Measurements from ENCODE around the gene MYOM1.
"Not testable (repeated sequence)": the region's sequence is repeated elsewhere in the genome, so short reads cannot be mapped to it uniquely, and the experiment has no call there.

The MYOM1 gene

DNA sequence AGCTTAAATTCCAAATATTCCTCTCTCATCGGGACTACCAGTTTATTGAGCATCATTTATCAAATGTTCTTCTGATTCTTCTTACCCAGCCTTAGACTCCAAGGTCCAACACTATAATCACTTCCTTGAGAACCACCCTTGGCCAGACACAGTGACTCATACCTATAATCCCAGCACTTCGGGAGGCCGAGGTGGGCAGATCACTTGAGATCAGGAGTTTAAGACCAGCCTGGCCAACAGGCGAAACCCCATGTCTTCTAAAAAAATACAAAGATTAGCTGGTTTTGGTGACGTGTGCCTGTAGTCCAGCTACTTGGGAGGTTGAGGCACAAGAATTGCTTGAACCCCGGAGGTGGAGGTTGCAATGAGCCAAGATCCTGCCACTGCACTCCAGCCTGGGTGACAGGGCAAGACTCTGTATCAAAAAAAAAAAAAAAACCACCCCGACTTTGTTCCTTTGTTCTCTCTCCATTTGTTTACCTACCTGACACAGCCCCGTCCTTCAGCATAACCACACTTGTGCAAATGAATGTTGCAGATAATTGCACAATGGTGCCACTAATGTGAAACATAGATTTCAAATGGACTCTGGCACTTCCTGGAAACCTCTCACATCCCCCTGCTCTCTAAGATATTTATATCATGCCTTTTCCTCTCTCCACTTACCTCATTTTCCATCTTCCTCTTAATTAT, 167.9 kb downstream of the MYOM1 start:
- no peak for DNase-seq

DNA sequence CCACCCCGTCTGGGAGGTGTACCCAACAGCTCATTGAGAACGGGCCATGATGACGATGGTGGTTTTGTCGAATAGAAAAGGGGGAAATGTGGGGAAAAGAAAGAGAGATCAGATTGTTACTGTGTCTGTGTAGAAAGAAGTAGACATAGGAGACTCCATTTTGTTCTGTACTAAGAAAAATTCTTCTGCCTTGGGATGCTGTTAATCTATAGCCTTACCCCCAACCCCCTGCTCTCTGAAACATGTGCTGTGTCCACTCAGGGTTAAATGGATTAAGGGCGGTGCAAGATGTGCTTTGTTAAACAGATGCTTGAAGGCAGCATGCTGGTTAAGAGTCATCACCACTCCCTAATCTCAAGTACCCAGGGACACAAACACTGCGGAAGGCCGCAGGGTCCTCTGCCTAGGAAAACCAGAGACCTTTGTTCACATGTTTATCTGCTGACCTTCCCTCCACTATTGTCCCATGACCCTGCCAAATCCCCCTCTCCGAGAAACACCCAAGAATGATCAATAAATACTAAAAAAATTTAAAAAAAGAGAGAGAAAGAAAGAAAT, 169.8 kb downstream of the MYOM1 start:
- not testable (repeated sequence) for DNase-seq

DNA sequence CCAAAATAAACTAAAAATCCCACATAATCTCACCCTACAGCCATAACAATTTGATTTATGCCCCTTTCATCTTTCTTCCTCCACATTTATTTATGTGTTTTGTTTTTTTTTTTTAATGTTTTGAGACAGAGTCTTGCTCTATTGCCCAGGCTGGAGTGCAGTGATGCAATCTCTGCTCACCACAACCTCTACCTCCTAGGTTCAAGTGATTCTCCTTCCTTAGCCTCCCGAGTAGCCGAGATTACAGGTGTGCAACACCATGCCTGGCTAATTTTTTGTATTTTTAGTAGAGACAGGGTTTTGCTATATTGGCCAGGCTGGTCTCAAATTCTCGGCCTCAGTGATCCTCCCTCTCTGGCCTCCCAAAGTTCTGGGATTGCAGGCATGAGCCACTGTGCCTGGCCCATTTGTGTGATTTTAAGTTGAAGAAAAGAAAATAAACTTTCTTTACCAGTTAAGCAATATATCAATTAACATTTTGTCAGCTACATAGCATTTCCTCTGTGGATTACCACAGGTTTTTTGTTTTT, 170.9 kb downstream of the MYOM1 start:
- DNase-seq, result no peak

DNA sequence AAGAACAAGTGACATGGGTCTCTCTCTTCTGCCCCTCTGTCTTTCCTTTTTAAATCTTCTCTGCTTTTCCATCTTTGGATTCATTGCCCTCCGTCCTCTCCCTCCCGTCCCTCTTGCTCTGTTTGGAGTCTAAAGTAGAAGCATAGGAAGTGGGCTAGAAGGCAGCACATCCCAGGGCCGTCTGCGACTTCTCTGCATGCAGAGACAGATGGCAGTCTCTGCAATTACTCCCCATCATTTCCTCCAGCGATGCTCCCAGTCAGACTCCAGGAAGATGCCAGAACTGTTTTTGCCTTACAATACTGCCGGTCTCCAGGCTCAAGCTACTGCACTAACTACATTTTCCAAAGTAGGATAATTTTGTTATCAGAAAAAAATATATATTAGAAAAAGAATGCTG, 171.6 kb downstream of the MYOM1 start:
- no peak for DNase-seq

DNA sequence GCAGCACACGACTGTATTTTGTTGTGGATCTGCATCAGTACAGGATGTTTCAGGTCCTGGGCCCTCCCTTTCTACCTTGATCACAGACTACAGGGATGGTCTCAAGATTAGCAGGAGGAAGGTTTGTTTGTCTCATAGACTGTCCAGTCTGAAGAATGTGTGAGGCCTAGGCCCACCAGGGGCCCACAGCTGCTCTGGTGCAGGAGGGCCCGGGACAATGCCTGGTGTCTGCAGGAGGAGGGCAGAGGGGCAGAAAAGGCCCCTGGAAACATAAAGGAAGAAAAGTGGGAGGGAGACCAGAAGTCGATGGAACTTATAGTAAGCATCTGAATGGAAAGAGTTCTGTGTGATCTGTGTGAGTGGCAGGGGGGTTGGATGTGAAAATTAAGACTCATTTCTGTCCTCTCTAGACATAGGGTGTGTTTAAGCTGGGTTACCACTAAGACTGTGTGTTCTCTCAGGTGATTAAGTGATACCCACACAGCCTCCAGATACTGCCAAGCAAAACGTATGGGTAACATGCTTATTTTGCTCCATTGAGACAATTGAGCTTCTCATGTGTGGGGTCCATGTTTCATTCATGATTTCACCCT, 173.5 kb downstream of the MYOM1 start:
- DNase-seq, result no peak

DNA sequence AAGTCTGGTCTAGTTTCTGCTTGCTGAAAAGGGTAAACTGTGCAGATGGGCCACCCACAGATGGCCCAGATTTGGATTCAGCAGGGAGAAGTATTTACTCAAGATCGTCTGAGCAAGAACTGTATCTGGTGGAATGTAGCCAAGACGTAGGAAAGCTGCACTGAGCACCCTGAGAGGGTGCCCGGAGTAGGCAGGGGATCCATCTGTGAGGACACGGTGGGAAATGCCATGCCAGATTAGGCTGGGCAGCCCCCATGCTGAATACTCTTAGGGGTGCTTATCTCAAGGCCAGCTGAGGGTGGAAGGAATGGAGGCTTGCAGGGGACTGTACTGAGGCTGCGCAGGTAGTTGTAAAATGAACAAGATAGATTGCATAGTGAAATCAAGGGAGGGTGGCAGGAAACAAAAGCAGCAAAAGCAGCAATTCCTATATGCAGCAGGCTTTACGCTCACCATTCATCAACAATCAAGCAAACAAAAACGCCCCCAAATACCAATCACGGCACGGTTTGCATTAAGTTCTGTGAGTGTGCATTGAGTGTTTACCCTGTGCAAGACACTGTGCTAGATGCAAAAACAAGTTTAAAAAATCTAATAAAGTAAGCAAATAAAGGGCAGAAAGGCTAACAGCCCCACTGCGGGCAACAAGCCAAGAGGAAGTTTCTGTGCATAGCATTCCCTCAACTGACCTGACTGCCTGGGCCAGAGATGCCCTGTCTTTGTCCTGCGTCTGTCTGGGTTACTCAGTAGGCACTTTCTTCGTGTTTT, 174.7 kb downstream of the MYOM1 start:
- no peak for DNase-seq

DNA sequence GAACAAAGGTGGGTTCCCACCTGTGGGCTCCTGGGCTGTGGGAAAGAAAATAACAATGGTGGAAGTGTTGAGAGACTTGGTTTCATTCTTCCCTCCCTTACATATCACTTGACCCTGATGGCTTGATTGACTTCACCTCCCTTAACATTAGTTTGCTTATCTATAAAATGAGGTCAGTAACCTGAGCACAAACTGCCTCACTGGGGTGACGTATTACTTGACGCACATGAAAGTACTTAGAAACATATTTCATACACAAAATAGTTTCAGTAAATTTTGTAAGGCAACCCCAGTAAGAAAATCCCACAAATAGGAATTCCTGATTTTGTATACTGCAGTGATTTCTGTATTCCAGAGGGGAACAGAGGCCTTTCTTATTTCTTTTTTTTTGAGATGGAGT, 177.4 kb downstream of the MYOM1 start:
- no peak for DNase-seq

DNA sequence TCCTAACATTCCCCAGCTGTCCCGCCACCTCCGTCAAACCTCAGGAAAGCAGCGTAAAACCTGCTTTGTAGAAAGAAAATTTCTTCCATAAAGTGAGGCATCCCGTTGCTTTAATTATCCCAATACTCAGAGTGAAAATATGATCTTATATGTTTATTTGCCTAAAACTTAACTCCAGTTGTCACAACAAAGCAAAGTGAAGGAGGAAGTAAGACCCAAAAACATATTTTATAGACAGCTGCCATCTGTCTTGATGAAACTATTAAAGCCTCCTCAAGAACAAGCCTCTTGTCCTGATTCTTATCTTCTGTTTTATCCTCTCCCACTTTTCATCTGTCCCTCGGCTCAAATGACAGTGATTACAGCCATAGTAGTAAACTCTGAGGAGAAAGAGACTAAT, 177.9 kb downstream of the MYOM1 start:
- DNase-seq, result no peak

DNA sequence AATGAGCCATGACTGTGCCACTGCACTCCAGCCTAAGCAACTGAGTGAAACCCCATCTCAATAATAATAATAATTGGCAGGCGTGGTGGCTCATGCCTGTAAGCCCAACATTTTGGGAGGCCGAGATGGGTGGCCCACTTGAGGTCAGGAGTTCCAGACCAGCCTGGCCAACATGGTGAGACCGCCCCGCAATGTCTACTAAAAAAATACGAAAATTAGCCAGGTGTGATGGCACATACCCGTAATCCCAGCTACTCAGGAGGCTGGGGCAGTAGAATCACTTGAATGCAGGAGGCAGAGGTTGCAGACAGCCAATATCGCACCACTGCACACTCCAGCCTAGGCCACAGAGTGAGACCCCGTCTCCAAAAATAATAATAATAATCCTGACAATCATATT, 178.9 kb downstream of the MYOM1 start:
- DNase-seq, result no peak

DNA sequence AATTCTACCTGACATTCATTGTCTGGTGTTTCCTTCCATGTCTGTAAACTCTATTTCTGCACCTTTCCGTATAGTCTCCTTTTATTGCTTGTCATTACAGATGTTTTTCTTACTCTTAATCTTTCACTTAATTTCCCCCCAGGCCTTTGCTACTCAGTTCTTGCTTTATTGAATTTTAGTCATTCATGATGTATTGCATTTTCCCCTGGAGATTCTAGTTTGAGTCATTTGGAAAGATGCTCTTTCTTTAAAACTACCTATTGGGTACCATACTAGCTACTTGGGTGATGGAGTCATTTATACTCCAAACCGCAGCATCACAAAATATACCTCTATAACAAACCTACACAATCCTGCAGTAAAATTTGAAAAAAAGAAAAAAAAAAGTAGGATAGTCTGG, 179.6 kb downstream of the MYOM1 start:
- DNase-seq, result no peak

DNA sequence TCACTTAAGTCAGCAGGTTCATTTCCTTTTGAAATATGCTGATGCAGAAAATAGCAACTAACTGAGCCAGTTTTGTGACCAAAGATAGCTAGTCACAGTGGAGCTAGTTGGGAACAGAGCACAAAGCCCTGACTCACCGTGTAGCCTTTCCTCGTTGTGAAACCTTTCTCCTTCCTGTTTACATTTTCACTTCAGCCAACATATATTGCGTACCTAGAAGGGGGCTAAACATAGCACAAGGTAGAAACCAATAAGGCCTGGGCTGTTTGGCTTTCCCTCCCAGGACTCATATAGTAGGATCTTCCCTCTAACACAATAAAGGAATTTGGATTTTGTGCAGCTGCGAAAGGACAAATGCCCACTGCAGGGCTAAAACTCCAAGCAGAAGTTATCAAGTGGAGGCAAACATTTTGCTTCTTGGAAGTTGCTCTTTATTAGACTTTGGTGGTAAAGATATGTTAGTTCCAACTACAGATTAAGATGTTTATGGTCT, 182.3 kb downstream of the MYOM1 start:
- no peak for DNase-seq

DNA sequence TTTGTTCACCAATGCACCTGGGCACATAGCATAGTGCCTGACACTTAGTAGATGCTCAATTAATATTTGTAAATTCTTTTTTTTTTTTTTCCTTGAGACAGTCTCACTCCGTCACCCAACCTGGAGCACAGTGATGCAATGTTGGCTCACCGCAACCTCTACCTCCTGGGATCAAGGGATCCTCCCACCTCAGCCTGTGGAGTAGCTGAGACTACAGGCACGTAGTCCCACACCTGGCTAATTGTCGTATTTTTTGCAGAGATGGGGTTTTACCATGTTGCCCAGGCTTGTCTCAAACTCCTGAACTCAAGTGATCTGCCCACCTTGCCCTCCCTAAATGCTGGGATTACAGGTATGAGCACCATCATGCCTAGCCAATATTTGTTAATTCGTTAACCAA, 183.7 kb downstream of the MYOM1 start:
- no peak for DNase-seq

DNA sequence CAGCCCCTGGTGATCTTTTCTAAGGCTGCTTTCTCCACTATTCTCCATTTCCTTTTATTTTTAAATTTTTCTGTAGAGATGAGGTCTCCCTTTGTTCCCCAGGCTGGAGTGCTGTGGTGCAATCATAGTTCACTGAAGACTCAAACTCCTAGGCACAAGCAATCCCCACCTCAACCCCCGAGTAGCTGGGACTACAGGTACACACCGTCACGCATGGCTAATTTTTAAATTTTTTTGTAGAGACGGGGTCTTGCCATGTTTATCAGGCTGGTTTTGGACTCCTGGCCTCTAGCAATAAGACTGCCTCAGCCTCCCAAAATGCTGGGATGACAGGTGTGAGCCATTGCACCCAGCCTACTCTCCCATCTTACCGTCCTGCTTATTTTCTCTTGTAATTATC, 184.1 kb downstream of the MYOM1 start:
- DNase-seq, result no peak

DNA sequence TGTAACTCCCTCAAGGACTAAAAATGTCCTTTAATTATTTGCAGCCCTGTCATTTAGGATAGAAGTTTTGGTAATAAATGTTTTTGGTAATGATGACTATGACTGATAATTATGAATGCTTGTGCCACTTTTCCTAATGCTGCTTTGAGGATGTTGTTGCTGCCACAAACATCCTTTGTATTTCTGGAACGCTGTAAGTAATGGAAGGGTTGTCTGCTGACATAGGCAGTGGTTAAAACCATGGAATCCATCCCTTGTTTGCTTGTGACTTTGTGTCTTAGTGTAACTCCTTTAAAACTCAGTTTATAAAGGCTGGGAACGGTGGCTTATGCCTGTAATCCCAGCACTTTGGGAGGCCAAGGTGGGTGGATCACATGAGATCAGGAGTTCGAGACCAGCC, 187.0 kb downstream of the MYOM1 start:
- no peak for DNase-seq

DNA sequence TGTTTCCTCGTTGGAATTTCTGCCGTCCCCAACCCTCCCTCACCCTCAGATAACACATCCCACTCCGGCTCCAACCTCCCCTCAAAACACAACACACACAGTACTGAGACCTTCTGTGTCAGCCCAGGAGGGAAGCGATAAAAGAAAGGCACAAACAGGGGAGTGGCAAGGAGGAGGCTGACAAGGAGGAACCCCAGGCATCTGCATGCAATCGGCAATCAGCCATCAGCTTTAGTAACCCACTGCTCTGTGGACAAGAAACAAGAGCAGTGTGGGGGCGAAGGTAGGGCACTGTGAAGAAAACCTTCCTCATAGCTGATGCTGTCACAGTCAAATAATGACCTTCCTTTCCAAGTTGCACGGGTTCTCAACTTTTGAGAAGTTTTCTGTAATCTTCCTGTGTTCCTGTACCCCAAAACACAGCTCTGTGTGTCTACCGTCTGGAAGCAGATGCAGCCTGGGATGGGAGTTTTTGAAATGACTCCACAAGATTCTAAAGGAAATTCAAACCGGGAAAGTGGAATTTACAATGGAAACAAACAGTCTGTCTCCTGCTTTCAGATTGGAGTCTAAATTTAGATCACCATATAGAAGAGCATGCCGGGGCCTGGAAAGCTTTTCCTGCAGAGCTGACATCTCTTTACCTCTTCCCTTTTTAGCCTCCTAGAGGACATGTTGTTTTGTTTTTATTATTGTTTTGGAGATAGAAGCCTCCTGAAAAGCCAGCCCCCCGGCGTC, 190.4 kb downstream of the MYOM1 start:
- DNase-seq, result no peak

DNA sequence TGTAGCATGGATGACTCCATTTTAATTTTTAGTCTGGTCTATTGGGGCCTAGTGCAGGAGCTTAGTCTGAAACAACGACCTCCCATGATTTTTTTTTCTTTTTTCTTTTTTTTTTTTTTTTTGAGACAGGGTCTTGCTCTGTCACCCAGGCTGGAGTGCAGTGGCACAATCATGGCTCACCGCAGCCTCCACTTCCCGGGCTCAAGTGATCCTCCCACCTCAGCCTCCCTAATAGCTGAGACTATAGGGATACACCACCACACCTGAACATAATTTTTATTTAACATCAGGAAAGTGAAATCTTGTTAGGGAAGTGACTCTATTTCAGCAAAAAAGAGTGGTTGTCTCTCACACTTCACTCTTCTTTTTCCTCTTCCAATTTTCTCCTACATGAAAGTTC, 191.7 kb downstream of the MYOM1 start:
- DNase-seq, result not testable (repeated sequence)

DNA sequence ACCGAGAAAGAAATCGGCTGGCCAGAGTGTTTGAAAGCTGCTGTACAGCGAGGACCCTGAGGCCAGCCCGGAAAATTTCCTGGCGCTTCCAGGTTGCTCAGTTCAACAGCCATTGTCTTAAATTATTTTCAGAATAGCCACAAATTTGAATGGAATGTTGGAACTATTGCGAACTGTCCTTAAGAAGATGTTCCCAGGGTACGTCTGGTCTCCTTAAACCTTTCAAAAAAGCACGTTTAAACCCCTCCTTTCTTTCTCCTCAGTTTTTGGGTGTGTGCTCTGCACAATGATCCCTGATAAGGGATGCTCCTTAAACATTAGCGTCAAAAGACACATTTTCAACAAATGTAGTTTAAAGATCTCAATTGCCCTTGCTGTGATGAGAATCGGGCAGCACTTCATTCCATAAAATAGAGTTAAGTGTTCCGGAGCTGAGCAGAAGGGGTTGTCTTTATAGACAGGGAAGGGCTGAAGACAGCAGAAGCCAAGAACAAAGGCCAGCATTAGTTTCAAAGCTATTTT, 192.3 kb downstream of the MYOM1 start:
- no peak for DNase-seq

DNA sequence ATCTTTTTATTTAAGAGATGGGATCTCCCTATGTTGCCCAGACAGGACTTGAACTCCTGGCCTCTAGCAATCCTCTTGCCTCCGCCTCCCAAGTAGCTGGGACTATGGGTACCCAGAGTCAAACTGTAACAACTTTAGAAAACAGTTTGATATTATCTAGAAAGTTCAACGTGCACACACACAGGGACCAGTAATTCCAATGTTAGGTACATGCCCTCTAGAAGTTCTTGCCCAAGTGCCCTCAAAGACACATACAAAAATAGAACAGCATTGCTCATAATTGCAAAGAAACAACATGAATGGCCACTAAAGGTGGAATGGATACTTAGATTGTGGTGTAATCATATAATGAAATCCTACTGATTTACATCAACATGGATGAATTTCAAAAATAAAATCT, 194.2 kb downstream of the MYOM1 start:
- DNase-seq, result no peak

DNA sequence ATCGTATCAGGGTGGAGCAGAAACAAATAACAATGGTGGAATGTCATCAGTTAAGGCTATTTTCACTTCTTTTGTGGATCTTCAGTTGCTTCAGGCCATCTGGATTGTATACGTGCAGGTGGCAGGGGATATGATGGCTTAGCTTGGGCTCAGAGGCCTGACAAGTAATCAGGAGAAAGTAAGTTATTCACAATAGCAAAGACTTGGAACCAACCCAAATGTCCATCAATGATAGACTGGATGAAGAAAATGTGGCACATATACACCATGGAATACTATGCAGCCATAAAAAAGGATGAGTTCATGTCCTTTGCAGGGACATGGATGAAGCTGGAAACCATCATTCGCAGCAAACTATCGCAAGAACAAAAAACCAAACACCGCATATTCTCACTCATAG, 196.2 kb downstream of the MYOM1 start:
- not testable (repeated sequence) for DNase-seq
